A673 (cell line): Measurements from ENCODE around the gene INAFM1. TPM values are rescaled to one million over a fixed set of nuclear protein-coding genes. Genes with fewer than 3 reads are reported as not detected.

Experiments
- BruUV-seq: library from RNA; stranded (reverse); fragments of 400-500 nt; replicated peaks from 2 replicates; lab custom pipeline; 2021; lab: Mats Ljungman, UMichigan
- CTCF ChIA-PET: fragments of 300-600 bp; sonication (Branson Sonifier 250); formaldehyde crosslinking; loops from one replicate; lab custom pipeline; 2022; ENCODE audit warnings: antibody characterized with exemption; lab: Charles Lee
- POLR2A ChIA-PET: fragments of 300-600 bp; sonication (Branson Sonifier 250); formaldehyde crosslinking; loops from one replicate; lab custom pipeline; 2022; ENCODE audit warnings: antibody characterized with exemption; ENCODE audit not compliant: low non-redundant PET; lab: Charles Lee
- DNase-seq: peaks from one replicate; pipeline ENCODE4 v3.0.0-alpha.2; 2015; ENCODE audit warnings: low spot score
- H3K27ac ChIP-seq: fragments of 200-600 bp; sonication (generic); 2 replicates; pipeline ENCODE4 v1.5.1; 2016; ENCODE audit warnings: mixed run types, low read depth, mild to moderate bottlenecking, mixed read lengths, antibody characterized with exemption, low read length; ENCODE audit not compliant: poor library complexity, severe bottlenecking
- H3K27me3 ChIP-seq: fragments of 200-600 bp; sonication (generic); replicated peaks from 2 replicates; pipeline ENCODE4 v1.6.1; 2017; ENCODE audit warnings: mixed run types, low read depth, mild to moderate bottlenecking, mixed read lengths, antibody characterized with exemption, low read length; ENCODE audit not compliant: insufficient read depth, poor library complexity
- H3K36me3 ChIP-seq: fragments of 200-600 bp; sonication (generic); 2 replicates; pipeline ENCODE4 v1.6.1; 2016; ENCODE audit warnings: mixed run types, mild to moderate bottlenecking, mixed read lengths, antibody characterized with exemption, low read length; ENCODE audit not compliant: insufficient read depth, poor library complexity, severe bottlenecking
- H3K4me1 ChIP-seq: fragments of 200-600 bp; sonication (generic); 2 replicates; pipeline ENCODE4 v1.6.1; 2017; ENCODE audit warnings: mixed run types, mild to moderate bottlenecking, mixed read lengths, antibody characterized with exemption, low read length; ENCODE audit not compliant: insufficient read depth, poor library complexity, severe bottlenecking
- H3K4me3 ChIP-seq: fragments of 200-600 bp; sonication (generic); 2 replicates; pipeline ENCODE4 v1.5.1; 2016; ENCODE audit warnings: low read depth, mixed run types, mild to moderate bottlenecking, mixed read lengths, low read length; ENCODE audit not compliant: poor library complexity, severe bottlenecking
- H3K9me3 ChIP-seq: fragments of 200-600 bp; sonication (generic); 2 replicates; pipeline ENCODE4 v1.6.1; 2016; ENCODE audit warnings: mixed run types, low read depth, mild to moderate bottlenecking, mixed read lengths, antibody characterized with exemption, low read length; ENCODE audit not compliant: poor library complexity, severe bottlenecking
- EZH2 ChIP-seq: fragments of 200-600 bp; sonication (generic); IDR thresholded peaks from 2 replicates; pipeline ENCODE4 v1.6.1; 2017; ENCODE audit warnings: borderline replicate concordance, low read depth, mild to moderate bottlenecking, mixed read lengths, antibody characterized with exemption, low read length; ENCODE audit not compliant: poor library complexity, severe bottlenecking
- intact Hi-C: fragments of 100-400 bp; cut with micrococcal nuclease; formaldehyde crosslinking; loops from one replicate; pipeline ENCODE4 v1.10.0; 2022; ENCODE audit not compliant: unreplicated experiment
- total RNA-seq: library from RNA; stranded (reverse); gene quantifications from 2 replicates; pipeline ENCODE4 v1.2.3, GENCODE V29; 2021
- TF ChIP-seq, protein P1 (sequence below): fragments of 300-800, 200-600 bp; sonication (generic); conservative IDR thresholded peaks from 2 replicates; pipeline ENCODE4 v1.5.1; 2017; ENCODE audit warnings: low read depth, mild to moderate bottlenecking, antibody characterized with exemption, low read length, moderate library complexity, mixed read lengths

INAFM1 gene
- total RNA-seq, 1 experiment from 2014 or later: 13.8 TPM

- H3K4me3 ChIP-seq: no peak overlapping the region
- peaks cover 13% of the 10 kb centered on the region for H3K27me3 ChIP-seq
- intact Hi-C loops: loop anchor here (5.0 to 10.0 kb wide), 3 partner anchors 86 to 386 kb away; partner anchors contain the start of gene AP2S1
- ChIA-PET POLR2A (interaction anchor here (0.6 kb wide), 1 partner anchor 233 kb away, joined by 8 read pairs; no protein-coding TSS in a partner anchor), CTCF (no interaction called here)
- TF ChIP-seq EZH2: no peak
- TF ChIP-seq, protein P1, sequence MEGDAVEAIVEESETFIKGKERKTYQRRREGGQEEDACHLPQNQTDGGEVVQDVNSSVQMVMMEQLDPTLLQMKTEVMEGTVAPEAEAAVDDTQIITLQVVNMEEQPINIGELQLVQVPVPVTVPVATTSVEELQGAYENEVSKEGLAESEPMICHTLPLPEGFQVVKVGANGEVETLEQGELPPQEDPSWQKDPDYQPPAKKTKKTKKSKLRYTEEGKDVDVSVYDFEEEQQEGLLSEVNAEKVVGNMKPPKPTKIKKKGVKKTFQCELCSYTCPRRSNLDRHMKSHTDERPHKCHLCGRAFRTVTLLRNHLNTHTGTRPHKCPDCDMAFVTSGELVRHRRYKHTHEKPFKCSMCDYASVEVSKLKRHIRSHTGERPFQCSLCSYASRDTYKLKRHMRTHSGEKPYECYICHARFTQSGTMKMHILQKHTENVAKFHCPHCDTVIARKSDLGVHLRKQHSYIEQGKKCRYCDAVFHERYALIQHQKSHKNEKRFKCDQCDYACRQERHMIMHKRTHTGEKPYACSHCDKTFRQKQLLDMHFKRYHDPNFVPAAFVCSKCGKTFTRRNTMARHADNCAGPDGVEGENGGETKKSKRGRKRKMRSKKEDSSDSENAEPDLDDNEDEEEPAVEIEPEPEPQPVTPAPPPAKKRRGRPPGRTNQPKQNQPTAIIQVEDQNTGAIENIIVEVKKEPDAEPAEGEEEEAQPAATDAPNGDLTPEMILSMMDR: no peak
- no TSS peak for BruUV-seq
- no peaks in the 10 kb centered on the region for H3K9me3 ChIP-seq
- H3K4me1 ChIP-seq: peaks cover 15% of the 10 kb centered on the region
- H3K36me3 ChIP-seq: no peaks in the 10 kb centered on the region
- H3K27ac ChIP-seq: no peak overlapping the region
- DNase-seq: no peak
Observed at GRCh38 chr19:47240556-47240955, 34.1 kb upstream of the INAFM1 start.

- DNase-seq: peak; percentile 64
- Histone ChIP-seq H3K27me3 (peaks cover 13% of the 10 kb centered on the region), H3K4me3 (no peak overlapping the region), H3K9me3 (no peaks in the 10 kb centered on the region), H3K4me1 (peaks cover 15% of the 10 kb centered on the region), H3K36me3 (no peaks in the 10 kb centered on the region), H3K27ac (no peak overlapping the region)
- intact Hi-C loops: loop anchor here (5.0 to 10.0 kb wide), 3 partner anchors 86 to 386 kb away; partner anchors contain the start of gene AP2S1
- ChIA-PET POLR2A (no interaction called here), CTCF (no interaction called here)
- BruUV-seq: no TSS peak
- TF ChIP-seq, protein P1: no peak
- no peak for TF ChIP-seq EZH2
Observed at GRCh38 chr19:47240996-47241918, 33.4 kb upstream of the INAFM1 start.

DNA sequence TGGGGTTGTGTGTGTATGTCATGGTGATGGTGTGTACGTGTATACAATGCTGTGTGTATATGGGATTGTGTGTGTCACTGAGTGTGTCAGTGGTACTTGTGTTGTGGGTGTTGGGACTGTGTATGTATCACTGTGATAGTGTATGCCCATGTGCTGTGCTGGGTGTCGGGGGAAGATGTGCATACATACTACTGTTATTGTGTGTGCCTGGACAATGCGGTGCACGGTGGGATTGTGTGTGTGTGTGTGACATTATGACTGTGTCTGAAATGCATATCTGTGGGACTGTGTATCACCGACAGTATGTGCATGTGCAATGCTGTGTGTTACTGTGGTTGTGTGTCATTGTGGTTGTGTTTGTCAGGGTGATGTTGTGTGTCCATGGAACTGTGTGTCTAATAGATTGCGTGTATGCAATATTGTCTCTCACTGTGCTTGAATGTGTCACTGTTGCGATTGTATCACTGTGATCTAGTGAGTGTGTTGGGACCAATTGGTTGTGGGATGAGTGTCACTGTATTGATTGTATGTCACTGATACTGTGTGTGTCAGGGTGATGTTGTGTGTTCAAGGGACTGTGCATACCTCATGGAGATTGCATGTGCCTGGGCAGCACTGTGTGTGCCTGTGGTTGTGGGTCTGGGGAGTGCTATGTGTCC lies 32.6 kb upstream of the INAFM1 start:
- CTCF ChIA-PET: no interaction called here
- BruUV-seq: no TSS peak
- Histone ChIP-seq H3K4me3 (no peak overlapping the region), H3K27me3 (peaks cover 13% of the 10 kb centered on the region), H3K4me1 (peaks cover 15% of the 10 kb centered on the region), H3K27ac (no peak overlapping the region), H3K9me3 (no peaks in the 10 kb centered on the region), H3K36me3 (no peaks in the 10 kb centered on the region)
- POLR2A ChIA-PET: no interaction called here
- DNase-seq: no peak
- TF ChIP-seq, protein P1: no peak
- TF ChIP-seq EZH2: no peak
- intact Hi-C loops: loop anchor here (5.0 to 10.0 kb wide), 3 partner anchors 87 to 387 kb away; partner anchors contain the start of gene AP2S1
